ENCODE results near the gene SYT14. TPM values are rescaled to one million over a fixed set of nuclear protein-coding genes. Genes with fewer than 3 reads are reported as not detected.
"Not testable (repeated sequence)": the region's sequence is repeated elsewhere in the genome, so short reads cannot be mapped to it uniquely, and the experiment has no call there.

SYT14 gene
- total RNA-seq, 1 experiment from 2014 or later, result 12.0 TPM

DNA sequence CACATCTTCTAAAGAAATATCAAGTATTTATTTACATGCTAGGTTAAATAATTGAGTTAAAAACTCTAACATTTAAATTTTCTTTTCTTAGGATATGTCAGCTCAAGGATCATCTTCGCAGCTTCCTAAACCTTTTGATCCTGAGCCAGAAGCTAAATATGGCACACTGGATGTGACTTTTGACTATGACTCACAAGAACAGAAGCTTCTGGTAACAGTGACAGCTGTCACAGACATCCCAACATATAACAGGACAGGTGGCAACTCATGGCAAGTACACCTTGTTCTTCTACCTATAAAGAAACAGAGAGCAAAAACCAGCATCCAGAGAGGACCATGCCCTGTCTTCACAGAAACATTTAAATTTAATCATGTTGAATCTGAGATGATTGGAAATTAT lies 161.9 kb downstream of the SYT14 start (continued):
- TF ChIP-seq, protein P1, sequence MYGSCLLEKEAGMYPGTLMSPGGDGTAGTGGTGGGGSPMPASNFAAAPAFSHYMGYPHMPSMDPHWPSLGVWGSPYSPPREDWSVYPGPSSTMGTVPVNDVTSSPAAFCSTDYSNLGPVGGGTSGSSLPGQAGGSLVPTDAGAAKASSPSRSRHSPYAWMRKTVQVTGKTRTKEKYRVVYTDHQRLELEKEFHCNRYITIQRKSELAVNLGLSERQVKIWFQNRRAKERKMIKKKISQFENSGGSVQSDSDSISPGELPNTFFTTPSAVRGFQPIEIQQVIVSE (CRISPR knock-in tag; IDR thresholded peaks at IDR 0.05; ENCODE audit: borderline replicate concordance), result no peak
- TF ChIP-seq NR3C1 (CRISPR knock-in tag; conservative IDR thresholded peaks at IDR 0.05; ENCODE audit: low read depth) (no peak), ZNF138 (CRISPR knock-in tag; conservative IDR thresholded peaks at IDR 0.05) (no peak), FOXK1 (CRISPR knock-in tag; IDR thresholded peaks at IDR 0.05) (no peak), SMAD4 (CRISPR knock-in tag; IDR thresholded peaks at IDR 0.05) (no peak)

DNA sequence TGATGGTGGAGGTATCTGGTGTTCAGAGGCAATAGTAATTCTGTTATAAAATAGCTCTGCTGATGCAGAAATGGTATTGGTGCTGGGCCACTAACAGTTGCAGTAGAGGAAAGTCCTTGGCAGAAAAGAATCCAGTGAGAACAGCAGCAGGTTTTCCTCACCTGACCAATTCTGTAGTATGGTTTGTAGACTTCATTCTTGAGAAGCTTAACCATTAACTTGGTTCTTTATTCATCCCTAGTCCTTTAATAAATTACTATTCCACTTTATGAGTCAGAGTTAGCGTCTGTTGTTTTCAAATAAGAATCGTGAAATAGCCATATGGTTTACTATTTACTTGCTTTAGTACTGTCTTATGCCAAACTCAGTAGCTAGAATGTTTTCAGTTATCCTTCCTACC lies 166.1 kb downstream of the SYT14 start:
- ATAC-seq (no peak), DNase-seq (ENCODE audit: low spot score) (no peak)
- TF ChIP-seq, protein P2, sequence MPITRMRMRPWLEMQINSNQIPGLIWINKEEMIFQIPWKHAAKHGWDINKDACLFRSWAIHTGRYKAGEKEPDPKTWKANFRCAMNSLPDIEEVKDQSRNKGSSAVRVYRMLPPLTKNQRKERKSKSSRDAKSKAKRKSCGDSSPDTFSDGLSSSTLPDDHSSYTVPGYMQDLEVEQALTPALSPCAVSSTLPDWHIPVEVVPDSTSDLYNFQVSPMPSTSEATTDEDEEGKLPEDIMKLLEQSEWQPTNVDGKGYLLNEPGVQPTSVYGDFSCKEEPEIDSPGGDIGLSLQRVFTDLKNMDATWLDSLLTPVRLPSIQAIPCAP (CRISPR knock-in tag; IDR thresholded peaks at IDR 0.05), result no peak
- TF ChIP-seq NFYB (CRISPR knock-in tag; conservative IDR thresholded peaks at IDR 0.05; ENCODE audit: low read depth) (no peak), NR2C2 (CRISPR knock-in tag; IDR thresholded peaks at IDR 0.05) (no peak), GRHL2 (CRISPR knock-in tag; IDR thresholded peaks at IDR 0.05; ENCODE audit: insufficient replicate concordance, severe bottlenecking) (no peak), SP1 (CRISPR knock-in tag; conservative IDR thresholded peaks at IDR 0.05) (no peak)
- TF ChIP-seq, protein P3, sequence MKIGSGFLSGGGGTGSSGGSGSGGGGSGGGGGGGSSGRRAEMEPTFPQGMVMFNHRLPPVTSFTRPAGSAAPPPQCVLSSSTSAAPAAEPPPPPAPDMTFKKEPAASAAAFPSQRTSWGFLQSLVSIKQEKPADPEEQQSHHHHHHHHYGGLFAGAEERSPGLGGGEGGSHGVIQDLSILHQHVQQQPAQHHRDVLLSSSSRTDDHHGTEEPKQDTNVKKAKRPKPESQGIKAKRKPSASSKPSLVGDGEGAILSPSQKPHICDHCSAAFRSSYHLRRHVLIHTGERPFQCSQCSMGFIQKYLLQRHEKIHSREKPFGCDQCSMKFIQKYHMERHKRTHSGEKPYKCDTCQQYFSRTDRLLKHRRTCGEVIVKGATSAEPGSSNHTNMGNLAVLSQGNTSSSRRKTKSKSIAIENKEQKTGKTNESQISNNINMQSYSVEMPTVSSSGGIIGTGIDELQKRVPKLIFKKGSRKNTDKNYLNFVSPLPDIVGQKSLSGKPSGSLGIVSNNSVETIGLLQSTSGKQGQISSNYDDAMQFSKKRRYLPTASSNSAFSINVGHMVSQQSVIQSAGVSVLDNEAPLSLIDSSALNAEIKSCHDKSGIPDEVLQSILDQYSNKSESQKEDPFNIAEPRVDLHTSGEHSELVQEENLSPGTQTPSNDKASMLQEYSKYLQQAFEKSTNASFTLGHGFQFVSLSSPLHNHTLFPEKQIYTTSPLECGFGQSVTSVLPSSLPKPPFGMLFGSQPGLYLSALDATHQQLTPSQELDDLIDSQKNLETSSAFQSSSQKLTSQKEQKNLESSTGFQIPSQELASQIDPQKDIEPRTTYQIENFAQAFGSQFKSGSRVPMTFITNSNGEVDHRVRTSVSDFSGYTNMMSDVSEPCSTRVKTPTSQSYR (CRISPR knock-in tag; IDR thresholded peaks at IDR 0.05), result no peak
- H3K27ac Mint-ChIP-seq, result no peak overlapping the region
- no peak overlapping the region for H3K4me3 Mint-ChIP-seq
- H3K27me3 Mint-ChIP-seq (ENCODE audit: low read depth), result no peaks in the 10 kb centered on the region
- H3K9me3 Mint-ChIP-seq, result peaks cover 6% of the 10 kb centered on the region
- peaks cover 22% of the 10 kb centered on the region for H3K36me3 Mint-ChIP-seq
- peaks cover 17% of the 10 kb centered on the region for H3K4me1 Mint-ChIP-seq
- ChIA-PET POLR2A (no interaction called here), CTCF (no interaction called here)

DNA sequence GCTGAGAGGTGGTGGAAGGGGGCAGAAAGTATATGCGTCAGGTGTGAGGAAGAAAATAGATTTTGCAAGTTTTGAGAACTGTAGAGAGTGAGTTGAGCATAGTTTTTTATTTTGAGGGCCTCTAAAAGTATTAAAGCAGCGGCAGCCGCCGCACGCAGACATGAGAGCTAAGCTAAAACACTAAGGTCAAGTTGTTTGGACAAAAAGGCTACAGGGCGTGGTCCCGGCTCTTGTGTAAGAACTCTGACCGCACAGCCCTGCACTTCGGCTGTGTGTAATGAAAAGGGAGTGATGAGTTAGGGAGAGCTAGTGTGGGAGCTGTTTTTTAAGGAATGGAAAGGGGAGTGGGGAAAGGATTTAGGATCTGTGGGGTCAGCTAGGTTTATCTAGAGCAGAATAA lies 174.9 kb downstream of the SYT14 start:
- CTCF ChIA-PET; H3K27me3 Mint-ChIP-seq (ENCODE audit: low read depth); DNase-seq (ENCODE audit: low spot score); H3K4me3 Mint-ChIP-seq; H3K27ac Mint-ChIP-seq; ATAC-seq: not testable (repeated sequence)
- peaks cover 16% of the 10 kb centered on the region for H3K4me1 Mint-ChIP-seq
- POLR2A ChIA-PET, result interaction anchor here (0.6 kb wide), 1 partner anchor 56 kb away, joined by 4 read pairs; no protein-coding TSS in a partner anchor
- H3K36me3 Mint-ChIP-seq, result peaks cover 20% of the 10 kb centered on the region
- peaks cover 12% of the 10 kb centered on the region for H3K9me3 Mint-ChIP-seq

DNA sequence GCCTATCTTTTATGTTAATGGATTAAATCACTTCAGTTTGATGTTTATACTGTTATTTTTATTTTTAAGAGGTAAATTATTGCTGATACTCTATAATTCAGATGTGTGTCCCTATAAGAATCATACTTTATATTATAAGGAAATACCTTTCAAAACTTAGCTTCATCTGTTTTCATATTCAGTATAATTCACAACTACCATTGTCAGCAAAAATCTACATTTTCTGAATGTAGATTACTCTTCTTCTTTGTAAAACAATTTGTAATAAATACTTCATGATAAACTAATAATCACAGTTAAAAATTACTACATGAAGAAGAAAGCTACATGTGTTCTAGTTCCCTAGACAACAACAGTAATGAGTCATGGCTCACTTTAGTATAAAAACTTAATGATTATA lies 179.2 kb downstream of the SYT14 start:
- CTCF ChIA-PET, result no interaction called here
- no peaks in the 10 kb centered on the region for H3K36me3 Mint-ChIP-seq
- H3K4me1 Mint-ChIP-seq, result peaks cover 21% of the 10 kb centered on the region
- ATAC-seq (no peak), DNase-seq (ENCODE audit: low spot score) (no peak)
- POLR2A ChIA-PET, result no interaction called here
- no peaks in the 10 kb centered on the region for H3K27me3 Mint-ChIP-seq (ENCODE audit: low read depth)
- H3K4me3 Mint-ChIP-seq, result no peak overlapping the region
- H3K9me3 Mint-ChIP-seq, result 0 out of 2 replicates have a peak, but pooled peaks cover 3% of the 10 kb centered on the region
- no peak overlapping the region for H3K27ac Mint-ChIP-seq
- TF ChIP-seq RELA (CRISPR knock-in tag; IDR thresholded peaks at IDR 0.05; ENCODE audit: borderline replicate concordance) (no peak), ESRRA (CRISPR knock-in tag; IDR thresholded peaks at IDR 0.05; ENCODE audit: borderline replicate concordance) (no peak), TCF7 (CRISPR knock-in tag; IDR thresholded peaks at IDR 0.05; ENCODE audit: low read depth) (no peak), GABPB1 (CRISPR knock-in tag; IDR thresholded peaks at IDR 0.05) (no peak), FOXJ3 (CRISPR knock-in tag; IDR thresholded peaks at IDR 0.05; ENCODE audit: borderline replicate concordance) (no peak), HMGA2 (CRISPR knock-in tag; IDR thresholded peaks at IDR 0.05) (no peak), JUN (CRISPR knock-in tag; IDR thresholded peaks at IDR 0.05) (no peak), ELF4 (CRISPR knock-in tag; IDR thresholded peaks at IDR 0.05; ENCODE audit: low read depth) (no peak), NR2C2 (CRISPR knock-in tag; IDR thresholded peaks at IDR 0.05) (no peak), MYBL2 (CRISPR knock-in tag; IDR thresholded peaks at IDR 0.05) (no peak), SMAD4 (CRISPR knock-in tag; IDR thresholded peaks at IDR 0.05) (no peak), NR3C1 (CRISPR knock-in tag; conservative IDR thresholded peaks at IDR 0.05; ENCODE audit: low read depth) (no peak)
- TF ChIP-seq, protein P2 (CRISPR knock-in tag; IDR thresholded peaks at IDR 0.05), result no peak
- TF ChIP-seq, protein P4, sequence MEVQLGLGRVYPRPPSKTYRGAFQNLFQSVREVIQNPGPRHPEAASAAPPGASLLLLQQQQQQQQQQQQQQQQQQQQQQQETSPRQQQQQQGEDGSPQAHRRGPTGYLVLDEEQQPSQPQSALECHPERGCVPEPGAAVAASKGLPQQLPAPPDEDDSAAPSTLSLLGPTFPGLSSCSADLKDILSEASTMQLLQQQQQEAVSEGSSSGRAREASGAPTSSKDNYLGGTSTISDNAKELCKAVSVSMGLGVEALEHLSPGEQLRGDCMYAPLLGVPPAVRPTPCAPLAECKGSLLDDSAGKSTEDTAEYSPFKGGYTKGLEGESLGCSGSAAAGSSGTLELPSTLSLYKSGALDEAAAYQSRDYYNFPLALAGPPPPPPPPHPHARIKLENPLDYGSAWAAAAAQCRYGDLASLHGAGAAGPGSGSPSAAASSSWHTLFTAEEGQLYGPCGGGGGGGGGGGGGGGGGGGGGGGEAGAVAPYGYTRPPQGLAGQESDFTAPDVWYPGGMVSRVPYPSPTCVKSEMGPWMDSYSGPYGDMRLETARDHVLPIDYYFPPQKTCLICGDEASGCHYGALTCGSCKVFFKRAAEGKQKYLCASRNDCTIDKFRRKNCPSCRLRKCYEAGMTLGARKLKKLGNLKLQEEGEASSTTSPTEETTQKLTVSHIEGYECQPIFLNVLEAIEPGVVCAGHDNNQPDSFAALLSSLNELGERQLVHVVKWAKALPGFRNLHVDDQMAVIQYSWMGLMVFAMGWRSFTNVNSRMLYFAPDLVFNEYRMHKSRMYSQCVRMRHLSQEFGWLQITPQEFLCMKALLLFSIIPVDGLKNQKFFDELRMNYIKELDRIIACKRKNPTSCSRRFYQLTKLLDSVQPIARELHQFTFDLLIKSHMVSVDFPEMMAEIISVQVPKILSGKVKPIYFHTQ (CRISPR knock-in tag; IDR thresholded peaks at IDR 0.05), result no peak
- TF ChIP-seq, protein P5, sequence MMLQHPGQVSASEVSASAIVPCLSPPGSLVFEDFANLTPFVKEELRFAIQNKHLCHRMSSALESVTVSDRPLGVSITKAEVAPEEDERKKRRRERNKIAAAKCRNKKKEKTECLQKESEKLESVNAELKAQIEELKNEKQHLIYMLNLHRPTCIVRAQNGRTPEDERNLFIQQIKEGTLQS (CRISPR knock-in tag; conservative IDR thresholded peaks at IDR 0.05), result no peak
- TF ChIP-seq, protein P6, sequence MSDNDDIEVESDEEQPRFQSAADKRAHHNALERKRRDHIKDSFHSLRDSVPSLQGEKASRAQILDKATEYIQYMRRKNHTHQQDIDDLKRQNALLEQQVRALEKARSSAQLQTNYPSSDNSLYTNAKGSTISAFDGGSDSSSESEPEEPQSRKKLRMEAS (CRISPR knock-in tag; IDR thresholded peaks at IDR 0.05), result no peak

Measured in WTC11 (cell line).